Renal pelvis (tissue), 4 donors: Measurements from ENCODE around the gene NOMO2. TPM values are rescaled to one million over a fixed set of nuclear protein-coding genes. Genes with fewer than 3 reads are reported as not detected.
"Not testable (repeated sequence)": the region's sequence is repeated elsewhere in the genome, so short reads cannot be mapped to it uniquely, and the experiment has no call there.

Source experiments
- DNase-seq: peaks from one replicate; pipeline ENCODE4 v3.0.0-alpha.2; 2013
- polyA plus RNA-seq, 3 donors: library from polyadenylated mRNA; unstranded; fragments of 120-200 nt; gene quantifications; one replicate each; pipeline ENCODE4 v1.2.1, GENCODE V29; 2013; ENCODE audit not compliant: insufficient read length in 3 of 3

Gene NOMO2
- polyA plus RNA-seq, 3 donors = 45.2 to 74.4 (median 66.3) TPM

DNA sequence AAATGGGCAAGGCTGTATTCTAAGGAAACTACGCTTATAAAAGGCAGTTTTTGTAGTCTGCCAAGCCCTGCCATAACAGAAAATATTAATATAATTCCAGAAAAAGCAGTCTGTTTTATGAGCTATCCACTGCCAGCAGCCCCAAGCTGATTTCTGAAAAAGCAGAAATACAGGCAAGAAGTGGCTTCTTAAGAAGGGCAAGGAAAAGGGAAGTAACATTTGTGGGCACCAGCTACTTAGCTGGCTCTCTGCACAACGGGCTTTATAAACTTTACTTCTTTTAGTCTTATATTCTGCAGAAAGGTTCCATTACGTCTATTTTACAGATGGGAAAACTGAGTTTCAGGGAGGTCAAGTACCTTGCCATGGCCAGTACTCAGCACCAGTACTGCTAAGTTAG is 31.6 kb downstream of the NOMO2 start:
- not testable (repeated sequence) for DNase-seq

DNA sequence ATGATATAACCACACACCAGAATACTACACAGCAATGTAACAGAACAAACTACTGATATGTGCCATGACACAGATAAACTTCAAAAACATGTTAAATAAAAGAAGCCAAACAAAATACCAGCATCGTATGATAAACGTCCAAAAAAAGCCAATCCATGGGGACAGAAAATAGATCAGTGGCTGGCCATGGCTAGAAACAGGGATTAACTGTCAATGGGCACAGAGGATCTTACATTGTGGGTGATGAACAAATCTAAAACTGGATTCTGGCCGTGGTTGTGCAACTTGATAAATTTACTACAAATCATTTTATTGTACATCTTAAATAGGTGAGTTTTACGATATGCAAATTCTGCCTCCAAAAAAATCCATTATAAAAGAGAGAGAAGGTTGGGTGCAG is 35.4 kb downstream of the NOMO2 start:
- not testable (repeated sequence) for DNase-seq

DNA sequence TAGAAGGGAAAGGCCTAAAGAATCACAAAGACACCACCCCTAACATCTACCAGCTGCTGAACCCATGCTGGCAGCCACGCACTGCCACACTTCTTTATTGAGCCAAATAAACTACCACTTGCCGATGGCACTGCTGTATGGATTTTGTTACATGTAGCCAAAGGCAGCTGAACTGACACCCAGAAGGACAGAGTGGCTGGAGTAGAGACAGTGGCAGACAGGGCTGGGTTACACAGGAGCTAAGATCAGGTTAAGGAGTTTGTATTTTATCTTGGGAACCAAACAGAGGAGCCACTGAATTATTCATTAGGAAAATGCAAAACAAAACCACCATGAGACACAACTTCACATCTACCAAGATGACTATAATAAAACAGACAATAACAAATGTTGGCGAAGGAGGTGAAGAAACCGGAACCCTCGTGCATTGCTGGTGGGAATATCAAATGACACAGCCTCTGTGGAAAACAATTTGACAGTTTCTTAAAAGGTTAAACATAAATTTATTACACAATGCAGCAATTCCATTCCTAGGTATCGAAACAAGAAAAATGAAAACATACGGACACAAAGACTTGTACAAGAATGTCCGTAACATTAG is 35.9 kb downstream of the NOMO2 start:
- DNase-seq = not testable (repeated sequence)

DNA sequence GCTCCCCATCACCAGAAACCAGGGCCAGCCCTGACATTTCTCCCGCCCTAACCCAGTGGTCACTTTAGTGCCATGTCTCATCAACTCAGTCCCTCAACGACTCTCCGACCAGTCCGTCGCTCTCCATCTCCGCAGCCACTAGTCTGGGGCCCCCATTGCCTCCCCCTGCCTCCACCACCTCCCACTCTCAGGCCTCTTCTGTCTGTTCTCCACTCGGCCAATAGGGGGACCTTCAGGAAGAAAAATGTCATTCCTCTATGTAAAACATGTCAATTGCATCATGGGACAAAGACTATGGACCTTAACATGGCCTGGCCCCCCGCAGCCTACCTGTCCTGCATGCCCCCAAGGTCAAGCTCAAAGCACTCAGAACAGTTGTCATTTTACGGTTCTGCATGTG is 39.3 kb downstream of the NOMO2 start:
- DNase-seq = not testable (repeated sequence)

DNA sequence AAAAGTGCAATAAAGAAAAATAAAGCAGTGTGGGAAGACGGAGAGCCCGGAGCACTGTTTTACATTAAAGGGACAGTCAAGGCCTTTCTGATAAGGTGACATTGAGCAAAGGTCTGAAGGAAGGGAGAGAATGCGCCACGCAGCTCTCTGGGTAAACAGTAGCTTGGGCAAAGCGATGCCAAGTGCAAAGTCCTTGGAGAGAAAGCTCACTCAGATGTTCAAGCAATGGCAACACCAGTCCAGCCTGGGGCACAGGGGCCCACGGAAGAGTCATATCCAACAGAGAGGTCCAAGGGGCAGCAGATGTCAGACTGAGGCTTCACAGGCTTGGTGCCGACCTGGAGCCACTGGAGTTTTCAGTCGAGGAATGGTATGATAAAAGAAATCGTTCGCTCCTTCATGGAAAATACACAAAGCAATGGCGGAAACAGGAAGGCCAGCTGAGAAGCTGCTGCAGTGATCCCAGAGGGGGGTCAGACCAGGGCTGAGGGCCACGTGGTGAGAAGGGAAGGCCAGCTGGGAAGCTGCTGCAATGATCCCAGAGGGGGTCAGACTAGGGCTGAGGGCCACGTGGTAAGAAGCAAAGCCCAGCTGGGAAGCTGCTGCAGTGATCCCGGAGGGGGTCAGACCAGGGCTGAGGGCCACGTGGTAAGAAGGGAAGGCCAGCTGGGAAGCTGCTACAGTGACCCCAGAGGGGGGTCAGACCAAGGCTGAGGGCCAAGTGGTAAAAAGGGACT is 40.3 kb downstream of the NOMO2 start:
- not testable (repeated sequence) for DNase-seq

DNA sequence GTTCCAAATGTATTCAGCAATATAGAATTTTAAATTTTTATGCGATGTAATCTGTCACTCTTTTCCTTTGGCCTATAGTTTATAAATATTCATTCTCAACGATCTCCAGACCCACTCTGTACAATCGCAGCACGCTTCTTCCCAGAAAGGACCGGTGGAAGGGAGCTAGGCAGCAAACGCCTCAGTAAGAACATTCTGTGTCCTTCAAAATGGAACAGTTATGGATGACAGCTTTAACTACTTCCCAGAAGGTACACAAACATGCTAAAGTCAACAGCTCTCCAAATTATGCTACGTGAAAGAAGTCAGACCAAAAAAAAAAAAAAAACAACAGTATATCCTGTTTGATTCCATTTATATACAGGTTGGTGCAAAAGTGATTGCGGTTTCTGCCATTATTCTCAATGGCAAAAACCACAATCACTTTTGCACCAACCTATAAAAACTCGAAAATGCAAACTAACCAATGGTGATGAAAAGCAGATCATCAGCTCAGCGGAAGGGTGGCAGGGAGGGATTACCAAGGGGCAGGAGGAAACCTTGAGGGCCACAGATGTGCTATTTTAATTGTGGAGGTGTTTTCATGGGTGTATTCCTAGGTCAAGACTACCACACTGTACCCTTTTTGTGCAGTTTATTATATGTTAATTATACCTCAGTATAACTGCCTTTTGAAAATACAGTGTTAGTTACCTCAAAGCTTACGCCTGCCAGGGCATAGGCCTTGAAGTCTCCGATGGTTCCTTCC is 43.2 kb downstream of the NOMO2 start:
- DNase-seq = not testable (repeated sequence)

DNA sequence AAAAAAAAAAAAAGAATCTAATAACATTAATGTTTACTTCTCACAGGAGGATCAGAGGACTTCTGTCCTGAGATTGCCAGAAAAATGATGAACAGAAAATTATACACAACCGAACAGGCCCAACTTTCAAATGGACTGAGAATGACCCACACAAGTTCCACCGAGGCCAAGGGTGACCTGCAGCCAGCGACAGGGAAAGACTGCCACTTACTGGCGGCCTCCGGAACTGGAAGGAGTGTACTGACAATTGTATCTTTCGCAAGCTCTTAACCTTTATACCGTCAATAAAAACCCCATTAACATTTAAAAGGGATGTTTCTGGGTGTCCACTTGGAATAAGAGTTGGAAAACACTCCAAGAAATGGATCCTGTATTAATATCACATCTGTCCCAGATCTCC is 63.5 kb downstream of the NOMO2 start:
- DNase-seq = not testable (repeated sequence)

DNA sequence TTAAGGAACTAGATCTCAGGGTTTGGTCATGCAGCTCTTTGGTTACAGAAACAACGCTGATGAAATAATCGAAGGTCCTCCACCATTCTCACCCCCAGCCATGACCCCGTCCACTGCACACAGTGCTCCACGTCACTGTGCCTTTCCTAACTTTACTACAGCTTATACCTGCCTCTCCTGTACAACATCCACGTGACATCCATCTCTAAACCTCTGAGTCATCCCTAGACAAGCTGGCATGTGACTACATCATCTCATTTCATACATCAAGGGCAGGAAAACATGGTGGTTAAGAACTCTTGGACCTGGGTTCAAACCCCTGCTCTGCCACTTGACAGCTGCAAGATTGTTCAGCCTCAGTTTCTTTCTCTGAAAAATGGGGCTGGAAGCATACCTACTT is 64.9 kb downstream of the NOMO2 start:
- DNase-seq = not testable (repeated sequence)

DNA sequence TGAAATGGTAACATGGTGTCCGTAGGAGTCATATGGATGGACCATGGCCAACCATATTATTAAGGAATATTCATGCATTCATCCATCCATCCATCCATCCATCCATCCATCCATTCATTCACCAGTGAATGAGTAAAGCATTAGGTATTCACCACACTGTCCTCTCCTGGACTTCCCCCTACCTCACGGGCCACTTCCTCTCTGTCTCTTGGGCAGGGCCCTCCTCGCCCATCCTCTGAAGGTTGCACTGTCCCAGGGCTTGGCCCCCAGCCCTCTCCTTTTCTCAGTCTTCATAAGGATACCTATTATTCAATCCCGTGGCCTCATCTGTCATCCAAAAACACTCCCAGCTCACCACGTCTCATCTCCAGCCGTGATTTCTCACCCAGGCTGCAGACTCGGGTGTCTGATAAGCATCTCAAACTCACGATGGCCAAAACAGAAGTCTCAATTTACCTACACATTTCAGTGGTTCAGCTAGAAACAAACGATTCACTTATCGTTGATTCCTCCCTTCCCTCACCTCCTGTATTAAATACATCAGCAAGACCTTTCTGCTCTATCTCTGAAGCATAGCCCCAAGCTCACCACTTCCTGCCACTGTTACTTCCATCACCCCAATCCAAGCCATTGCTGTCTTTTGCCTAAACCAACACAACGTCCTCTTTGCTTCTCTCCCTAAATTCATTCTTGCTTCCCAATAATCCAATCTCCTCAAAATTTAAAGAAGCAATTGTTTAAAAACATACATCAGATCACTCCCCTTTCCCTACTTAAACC is 69.6 kb downstream of the NOMO2 start:
- not testable (repeated sequence) for DNase-seq

DNA sequence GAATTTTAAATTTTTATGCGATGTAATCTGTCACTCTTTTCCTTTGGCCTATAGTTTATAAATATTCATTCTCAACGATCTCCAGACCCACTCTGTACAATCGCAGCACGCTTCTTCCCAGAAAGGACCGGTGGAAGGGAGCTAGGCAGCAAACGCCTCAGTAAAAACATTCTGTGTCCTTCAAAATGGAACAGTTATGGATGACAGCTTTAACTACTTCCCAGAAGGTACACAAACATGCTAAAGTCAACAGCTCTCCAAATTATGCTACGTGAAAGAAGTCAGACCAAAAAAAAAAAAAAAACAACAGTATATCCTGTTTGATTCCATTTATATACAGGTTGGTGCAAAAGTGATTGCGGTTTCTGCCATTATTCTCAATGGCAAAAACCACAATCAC is 125.9 kb downstream of the NOMO2 start:
- not testable (repeated sequence) for DNase-seq

DNA sequence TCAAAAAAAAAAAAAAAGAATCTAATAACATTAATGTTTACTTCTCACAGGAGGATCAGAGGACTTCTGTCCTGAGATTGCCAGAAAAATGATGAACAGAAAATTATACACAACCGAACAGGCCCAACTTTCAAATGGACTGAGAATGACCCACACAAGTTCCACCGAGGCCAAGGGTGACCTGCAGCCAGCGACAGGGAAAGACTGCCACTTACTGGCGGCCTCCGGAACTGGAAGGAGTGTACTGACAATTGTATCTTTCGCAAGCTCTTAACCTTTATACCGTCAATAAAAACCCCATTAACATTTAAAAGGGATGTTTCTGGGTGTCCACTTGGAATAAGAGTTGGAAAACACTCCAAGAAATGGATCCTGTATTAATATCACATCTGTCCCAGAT is 146.1 kb downstream of the NOMO2 start:
- DNase-seq = not testable (repeated sequence)

DNA sequence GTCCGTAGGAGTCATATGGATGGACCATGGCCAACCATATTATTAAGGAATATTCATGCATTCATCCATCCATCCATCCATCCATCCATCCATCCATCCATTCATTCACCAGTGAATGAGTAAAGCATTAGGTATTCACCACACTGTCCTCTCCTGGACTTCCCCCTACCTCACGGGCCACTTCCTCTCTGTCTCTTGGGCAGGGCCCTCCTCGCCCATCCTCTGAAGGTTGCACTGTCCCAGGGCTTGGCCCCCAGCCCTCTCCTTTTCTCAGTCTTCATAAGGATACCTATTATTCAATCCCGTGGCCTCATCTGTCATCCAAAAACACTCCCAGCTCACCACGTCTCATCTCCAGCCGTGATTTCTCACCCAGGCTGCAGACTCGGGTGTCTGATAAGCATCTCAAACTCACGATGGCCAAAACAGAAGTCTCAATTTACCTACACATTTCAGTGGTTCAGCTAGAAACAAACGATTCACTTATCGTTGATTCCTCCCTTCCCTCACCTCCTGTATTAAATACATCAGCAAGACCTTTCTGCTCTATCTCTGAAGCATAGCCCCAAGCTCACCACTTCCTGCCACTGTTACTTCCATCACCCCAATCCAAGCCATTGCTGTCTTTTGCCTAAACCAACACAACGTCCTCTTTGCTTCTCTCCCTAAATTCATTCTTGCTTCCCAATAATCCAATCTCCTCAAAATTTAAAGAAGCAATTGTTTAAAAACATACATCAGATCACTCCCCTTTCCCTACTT is 152.2 kb downstream of the NOMO2 start:
- DNase-seq = not testable (repeated sequence)

DNA sequence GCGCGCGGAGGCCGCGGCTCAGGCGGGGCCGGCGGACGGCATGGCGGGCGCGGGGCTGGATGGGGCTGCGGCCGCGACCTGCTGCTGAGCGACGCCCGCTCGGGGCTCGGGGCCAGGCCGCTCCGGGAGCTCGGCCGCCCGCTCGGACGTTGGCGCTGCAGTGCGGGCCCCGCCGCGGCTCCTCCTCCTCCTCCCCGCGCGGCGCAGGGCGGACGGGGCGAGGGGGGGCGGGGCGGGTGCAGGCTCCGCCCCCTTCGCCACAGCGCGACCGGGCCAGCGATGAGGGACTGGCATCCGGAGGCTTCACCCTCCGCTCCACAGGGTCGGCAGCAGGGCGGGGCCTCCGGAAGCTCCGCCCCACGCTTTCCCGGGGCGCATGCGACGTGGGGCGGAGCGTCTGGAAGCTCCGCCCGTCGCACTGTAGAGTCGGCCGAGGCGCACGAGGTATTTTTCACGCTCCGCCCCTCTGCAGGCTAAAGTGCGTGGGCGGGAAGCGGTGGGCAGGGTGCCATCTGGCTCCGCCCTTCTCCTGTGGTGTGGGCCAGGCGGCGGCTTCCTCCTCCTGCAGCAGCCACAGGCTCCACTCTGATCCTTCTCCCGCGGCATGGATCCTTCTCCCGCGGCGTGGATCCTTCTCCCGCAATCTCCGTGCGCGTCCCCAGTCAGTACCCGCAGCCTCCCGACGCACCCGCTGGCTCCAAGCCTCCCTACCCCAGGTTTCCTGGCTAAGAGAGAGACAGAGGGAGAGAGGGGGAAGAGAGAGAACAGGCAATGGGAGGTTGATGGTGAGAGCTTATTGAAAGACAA is 159.8 kb downstream of the NOMO2 start:
- DNase-seq = not testable (repeated sequence)

DNA sequence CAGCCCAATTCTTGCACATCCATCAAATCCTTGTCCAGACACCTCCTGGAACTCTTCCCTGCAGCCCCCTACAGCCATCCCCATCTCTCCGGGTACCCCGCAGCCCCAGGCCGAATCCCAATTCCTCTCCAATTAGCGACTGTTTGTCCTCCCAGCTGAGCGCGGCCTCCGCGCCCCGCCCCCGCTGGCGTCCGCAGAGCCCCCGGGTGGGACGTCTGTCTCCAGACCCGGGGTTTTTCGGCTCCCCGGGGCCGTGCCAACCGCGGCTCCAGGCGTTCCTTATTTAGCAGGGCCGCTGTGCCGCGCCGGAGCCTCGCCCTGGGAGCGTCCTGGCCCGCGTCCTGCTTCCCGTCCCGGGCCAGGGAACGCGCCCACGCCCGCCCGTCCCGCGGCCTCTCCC is 160.7 kb downstream of the NOMO2 start:
- not testable (repeated sequence) for DNase-seq

DNA sequence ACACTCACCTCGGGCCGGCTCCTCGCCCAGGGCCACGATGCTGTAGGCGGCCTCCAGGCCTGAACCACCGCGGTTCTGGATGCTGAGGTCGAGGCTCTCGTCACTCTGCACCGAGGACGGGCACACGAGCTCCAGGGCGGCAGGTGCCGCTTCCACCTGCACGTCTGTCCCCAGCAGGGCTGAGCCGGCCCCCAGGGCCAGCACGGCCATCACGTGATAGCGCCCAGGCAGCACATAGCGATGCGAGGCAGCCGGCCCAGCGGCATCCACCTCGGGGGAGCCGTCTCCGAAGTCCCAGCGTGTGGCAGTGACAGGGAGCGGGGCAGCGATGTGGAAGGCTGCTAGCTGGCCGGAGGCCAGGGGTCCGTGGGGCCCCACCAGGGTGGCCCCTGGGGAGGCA is 167.5 kb downstream of the NOMO2 start:
- not testable (repeated sequence) for DNase-seq

DNA sequence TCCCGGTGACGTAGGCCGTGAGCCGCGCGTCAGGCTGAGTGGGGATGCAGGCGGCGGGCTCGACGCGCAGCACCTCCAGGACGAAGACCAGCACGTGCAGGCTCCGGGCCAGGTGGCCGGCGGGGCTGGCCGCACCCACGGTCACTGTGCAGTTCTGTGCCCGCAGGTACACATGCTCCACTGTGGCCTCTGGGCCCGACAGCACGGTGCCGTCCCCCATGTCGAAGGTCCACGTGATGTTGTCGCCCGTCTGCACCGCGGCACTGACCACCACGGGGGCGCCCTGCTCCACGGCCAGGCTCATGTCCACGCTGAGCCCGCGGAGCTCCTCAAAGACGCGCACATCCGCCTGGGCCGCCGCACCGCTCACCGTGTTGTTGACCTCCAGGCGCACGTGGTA is 174.1 kb downstream of the NOMO2 start:
- DNase-seq = not testable (repeated sequence)

DNA sequence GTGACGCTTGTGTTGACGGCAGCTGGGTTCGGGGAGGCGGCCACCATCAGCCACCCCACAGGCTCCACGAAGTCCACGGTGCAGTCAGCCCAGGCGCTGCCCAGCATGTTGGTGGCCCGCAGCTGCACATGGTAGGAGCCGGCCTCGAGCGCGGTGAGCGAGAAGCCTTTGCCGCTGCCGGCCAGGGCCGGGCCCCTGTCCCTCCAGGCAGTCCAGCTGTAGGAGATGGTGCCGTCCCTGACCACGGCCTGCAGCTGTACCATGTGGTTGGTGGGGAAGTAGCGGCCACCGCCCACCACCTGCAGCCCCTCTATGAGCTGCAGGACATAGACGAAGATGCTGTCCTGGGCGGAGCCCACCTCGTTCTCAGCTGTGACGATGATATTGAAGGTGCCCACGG is 175.4 kb downstream of the NOMO2 start:
- not testable (repeated sequence) for DNase-seq

DNA sequence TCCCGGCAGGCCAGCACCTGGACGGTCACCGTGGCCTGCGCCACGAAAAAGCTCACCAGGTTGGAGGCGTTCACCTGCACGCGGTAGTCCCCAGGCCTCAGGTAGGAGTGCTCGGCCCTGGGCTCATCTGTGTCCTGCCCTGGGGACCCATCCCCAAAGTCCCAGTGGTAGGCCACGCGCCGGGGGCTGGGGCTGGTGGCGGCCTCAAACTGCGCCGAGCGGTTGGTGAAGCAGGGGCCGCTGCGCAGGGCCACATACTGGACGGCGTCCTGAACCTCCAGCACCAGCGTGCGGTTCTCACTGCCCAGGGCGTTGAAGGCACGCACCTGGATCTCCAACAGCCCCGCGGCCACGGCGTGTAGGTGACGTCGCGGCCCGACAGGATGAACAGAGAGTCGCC is 176.6 kb downstream of the NOMO2 start:
- not testable (repeated sequence) for DNase-seq

DNA sequence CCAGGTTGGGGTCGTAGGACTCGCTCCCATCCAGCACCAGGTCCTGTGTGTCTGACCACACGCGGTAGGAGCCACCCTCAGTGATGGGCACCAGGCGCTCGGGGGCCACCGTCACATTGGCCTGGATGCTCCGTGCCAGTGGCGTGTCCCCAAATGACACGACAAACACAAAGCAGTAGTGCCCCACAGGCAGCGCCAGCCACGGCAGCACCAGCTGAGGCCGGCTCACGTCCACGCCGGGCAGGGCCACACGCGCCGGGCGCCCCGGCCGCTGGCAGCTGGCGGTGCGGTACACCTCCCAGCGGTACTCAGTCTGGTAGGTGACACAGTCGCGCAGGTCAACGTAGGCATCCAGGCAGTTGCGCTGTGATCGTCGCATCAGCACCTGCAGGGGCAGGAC is 177.0 kb downstream of the NOMO2 start:
- DNase-seq = not testable (repeated sequence)

DNA sequence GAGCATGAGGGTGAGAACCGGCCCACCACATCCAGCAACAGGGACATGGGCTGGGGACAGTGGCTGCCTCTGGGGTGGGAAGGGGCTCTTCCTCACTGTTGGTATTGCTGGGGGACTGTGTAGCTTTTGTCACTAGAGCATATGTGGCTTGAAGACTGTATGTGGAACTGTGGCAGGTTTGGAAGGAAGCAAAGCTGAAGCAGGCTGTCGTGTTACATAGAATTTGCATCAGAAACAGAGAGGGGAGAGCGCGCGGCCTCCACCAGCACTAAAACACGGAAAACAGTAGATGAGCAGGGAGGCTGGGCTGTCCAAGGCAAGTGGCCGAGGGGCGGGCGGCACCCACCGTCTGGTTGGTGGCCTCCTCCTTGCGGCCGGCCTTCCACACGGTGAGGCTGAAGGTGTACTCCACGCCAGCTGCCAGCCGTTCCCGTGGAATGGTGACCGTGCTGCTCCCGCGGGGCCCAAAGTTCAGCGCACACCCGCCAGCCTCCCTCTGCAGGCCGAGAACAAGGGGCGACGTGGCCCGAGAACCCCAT is 177.7 kb downstream of the NOMO2 start:
- not testable (repeated sequence) for DNase-seq
